GM13976 (cell line): ENCODE data around the gene NOS1AP.

Experiments used
- DNase-seq: peaks from one replicate; pipeline ENCODE4 v3.0.0; 2012; ENCODE audit warnings: low spot score
- CTCF ChIP-seq: IDR thresholded peaks from 2 replicates; pipeline ENCODE4 v1.5.1; 2012; ENCODE audit warnings: borderline replicate concordance, mild to moderate bottlenecking; ENCODE audit not compliant: insufficient read depth; ENCODE audit errors: extremely low read depth, missing control alignments, control extremely low read depth
- in situ Hi-C: fragments of 300-500 bp; cut with MboI; formaldehyde crosslinking; loops from one replicate; pipeline ENCODE4 v1.12.0; 2022; ENCODE audit warnings: low sequenced_read_pairs, mixed read lengths, inconsistent platforms; ENCODE audit not compliant: unreplicated experiment

NOS1AP gene

GRCh38 chr1:162218546-162218945, 149.1 kb downstream of the NOS1AP start:
- no peak for TF ChIP-seq CTCF
- in situ Hi-C loops = no loop called here
- DNase-seq = no peak

DNA sequence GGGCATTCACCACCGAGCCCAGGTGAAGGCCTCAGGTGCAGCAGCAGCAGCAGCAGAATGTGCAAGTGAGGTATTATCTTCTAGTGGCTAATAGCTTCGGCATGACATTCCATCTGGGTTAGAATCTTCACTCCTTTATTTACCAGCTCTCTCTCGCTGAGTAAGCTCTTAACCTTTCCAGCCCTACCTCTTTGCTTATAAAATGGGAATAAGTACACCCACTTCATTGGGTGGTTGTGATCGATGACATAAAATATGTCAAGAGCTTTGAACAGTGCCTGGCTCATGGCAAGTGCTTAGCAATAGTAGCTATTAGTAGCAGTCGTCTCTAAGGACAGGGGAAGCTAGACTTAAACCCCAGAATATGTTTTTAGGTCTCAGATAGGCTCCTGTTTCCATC, 149.5 kb downstream of the NOS1AP start:
- in situ Hi-C loops = no loop called here
- DNase-seq = no peak
- TF ChIP-seq CTCF = no peak

GRCh38 chr1:162219461-162219860, 150.0 kb downstream of the NOS1AP start:
- TF ChIP-seq CTCF = no peak
- no peak for DNase-seq
- in situ Hi-C loops = no loop called here

- no peak for DNase-seq
- TF ChIP-seq CTCF = no peak
- in situ Hi-C loops = no loop called here
Measured at GRCh38 chr1:162220009-162220539, 150.6 kb downstream of the NOS1AP start.

GRCh38 chr1:162222014-162222413, 152.5 kb downstream of the NOS1AP start:
- no peak for DNase-seq

DNA sequence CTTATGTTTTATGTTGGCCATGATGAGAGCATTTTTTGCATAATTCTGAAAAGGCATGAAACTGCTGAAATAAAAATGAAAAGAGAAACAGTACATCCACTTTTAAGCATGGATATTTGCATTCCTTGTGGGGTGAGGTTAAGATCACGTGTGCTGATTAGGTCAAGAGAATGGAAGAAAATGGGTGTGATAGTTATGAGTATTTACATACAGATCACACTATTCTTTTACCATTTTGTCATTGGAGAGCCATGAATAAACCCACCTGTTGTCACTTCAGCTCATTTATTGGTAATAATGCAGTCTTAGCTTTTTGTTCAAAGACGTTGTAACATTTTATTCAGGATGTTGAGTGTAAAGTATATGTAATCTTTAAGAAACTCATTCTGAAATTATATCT, 153.2 kb downstream of the NOS1AP start:
- in situ Hi-C loops = no loop called here
- no peak for TF ChIP-seq CTCF

More at GRCh38 chr1:162222014-162222413, 152.5 kb downstream of the NOS1AP start:
- in situ Hi-C loops = no loop called here
- TF ChIP-seq CTCF = no peak

DNA sequence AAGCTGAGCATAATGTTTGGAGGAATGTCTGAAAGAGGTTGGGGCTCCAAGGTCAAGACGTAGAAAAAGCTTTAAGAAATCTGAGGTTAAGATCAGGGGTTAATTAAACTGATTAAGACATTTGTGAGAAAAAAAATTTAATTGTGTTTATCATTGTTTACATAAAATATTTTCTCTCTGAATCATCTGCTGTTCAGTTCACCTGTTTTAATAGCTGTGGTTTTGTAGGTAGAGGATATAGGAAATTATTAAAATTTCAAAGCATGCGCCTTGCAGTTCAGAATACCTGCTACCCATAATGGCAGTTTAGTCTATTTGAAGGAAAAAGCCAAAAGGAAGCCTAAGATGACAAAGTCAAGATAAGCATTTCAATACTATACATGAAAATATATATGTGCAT, 154.0 kb downstream of the NOS1AP start:
- no peak for DNase-seq
- TF ChIP-seq CTCF = no peak
- in situ Hi-C loops = no loop called here

More for the DNA sequence above, 153.2 kb downstream of the NOS1AP start:
- no peak for DNase-seq
